HL-60 (cell line): ENCODE results near the gene MCUB.

Experiments used
- DNase-seq, 2 experiments: peaks; one replicate each; pipeline ENCODE4 v3.0.0-alpha.2; 2010 to 2020; ENCODE audit warnings: low read depth in 1 of 2, low spot score in 1 of 2
- H3K27ac ChIP-seq: fragments of 250-450 bp; sonication (Bioruptor Pico); replicated peaks from 2 replicates; pipeline ENCODE4 v1.5.1; 2020; ENCODE audit warnings: mild to moderate bottlenecking, moderate library complexity
- H3K27me3 ChIP-seq: fragments of 250-450 bp; sonication (Bioruptor Pico); 2 replicates; pipeline ENCODE4 v1.5.1; 2021; ENCODE audit warnings: mild to moderate bottlenecking, moderate library complexity; ENCODE audit not compliant: insufficient read depth, poor library complexity, severe bottlenecking
- H3K4me3 ChIP-seq: replicated peaks from 2 replicates; pipeline ENCODE4 v1.5.1; 2011; ENCODE audit warnings: mild to moderate bottlenecking, control low read depth, low read length; ENCODE audit not compliant: insufficient read depth
- GABPA ChIP-seq: IDR thresholded peaks from 2 replicates; pipeline ENCODE4 v1.6.1; 2012; ENCODE audit warnings: low read depth
- POLR2AphosphoS5 ChIP-seq: IDR thresholded peaks from 2 replicates; pipeline ENCODE4 v1.6.1; 2012; ENCODE audit warnings: low read depth
- SPI1 ChIP-seq: IDR thresholded peaks from 2 replicates; pipeline ENCODE4 v1.6.1; 2012; ENCODE audit warnings: low read depth, mild to moderate bottlenecking, borderline replicate concordance
- TF ChIP-seq, protein P1 (sequence below): IDR thresholded peaks from 2 replicates; pipeline ENCODE4 v1.6.1; 2012; ENCODE audit warnings: low read depth; ENCODE audit not compliant: insufficient replicate concordance
- TF ChIP-seq, protein P2 (sequence below): IDR thresholded peaks from one replicate; pipeline ENCODE4 v1.5.1; 2011; ENCODE audit warnings: low read length, control low read depth, inconsistent platforms; ENCODE audit not compliant: insufficient read depth

Gene MCUB

DNA sequence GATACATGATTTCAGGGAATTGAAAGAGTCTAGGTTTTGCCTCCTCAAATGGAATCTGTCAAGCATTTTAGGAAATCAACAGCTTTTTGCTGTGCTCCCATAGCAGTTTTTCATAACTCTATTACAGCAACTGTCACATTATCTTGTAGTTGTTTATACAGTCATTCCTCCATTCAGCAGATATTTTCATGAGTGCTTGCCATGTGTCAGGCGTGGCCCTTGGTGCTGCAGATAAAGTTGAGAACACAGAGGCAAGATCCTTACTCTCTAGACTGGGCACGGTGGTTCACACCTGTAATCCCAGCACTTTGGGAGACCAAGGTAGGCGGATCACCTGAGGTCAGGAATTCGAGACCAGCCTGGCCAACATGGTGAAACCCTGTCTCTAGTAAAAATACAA is 67.3 kb downstream of the MCUB start:
- TF ChIP-seq, protein P1, sequence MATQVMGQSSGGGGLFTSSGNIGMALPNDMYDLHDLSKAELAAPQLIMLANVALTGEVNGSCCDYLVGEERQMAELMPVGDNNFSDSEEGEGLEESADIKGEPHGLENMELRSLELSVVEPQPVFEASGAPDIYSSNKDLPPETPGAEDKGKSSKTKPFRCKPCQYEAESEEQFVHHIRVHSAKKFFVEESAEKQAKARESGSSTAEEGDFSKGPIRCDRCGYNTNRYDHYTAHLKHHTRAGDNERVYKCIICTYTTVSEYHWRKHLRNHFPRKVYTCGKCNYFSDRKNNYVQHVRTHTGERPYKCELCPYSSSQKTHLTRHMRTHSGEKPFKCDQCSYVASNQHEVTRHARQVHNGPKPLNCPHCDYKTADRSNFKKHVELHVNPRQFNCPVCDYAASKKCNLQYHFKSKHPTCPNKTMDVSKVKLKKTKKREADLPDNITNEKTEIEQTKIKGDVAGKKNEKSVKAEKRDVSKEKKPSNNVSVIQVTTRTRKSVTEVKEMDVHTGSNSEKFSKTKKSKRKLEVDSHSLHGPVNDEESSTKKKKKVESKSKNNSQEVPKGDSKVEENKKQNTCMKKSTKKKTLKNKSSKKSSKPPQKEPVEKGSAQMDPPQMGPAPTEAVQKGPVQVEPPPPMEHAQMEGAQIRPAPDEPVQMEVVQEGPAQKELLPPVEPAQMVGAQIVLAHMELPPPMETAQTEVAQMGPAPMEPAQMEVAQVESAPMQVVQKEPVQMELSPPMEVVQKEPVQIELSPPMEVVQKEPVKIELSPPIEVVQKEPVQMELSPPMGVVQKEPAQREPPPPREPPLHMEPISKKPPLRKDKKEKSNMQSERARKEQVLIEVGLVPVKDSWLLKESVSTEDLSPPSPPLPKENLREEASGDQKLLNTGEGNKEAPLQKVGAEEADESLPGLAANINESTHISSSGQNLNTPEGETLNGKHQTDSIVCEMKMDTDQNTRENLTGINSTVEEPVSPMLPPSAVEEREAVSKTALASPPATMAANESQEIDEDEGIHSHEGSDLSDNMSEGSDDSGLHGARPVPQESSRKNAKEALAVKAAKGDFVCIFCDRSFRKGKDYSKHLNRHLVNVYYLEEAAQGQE: no peak
- TF ChIP-seq POLR2AphosphoS5 (no peak), SPI1 (no peak), GABPA (no peak)
- TF ChIP-seq, protein P2, sequence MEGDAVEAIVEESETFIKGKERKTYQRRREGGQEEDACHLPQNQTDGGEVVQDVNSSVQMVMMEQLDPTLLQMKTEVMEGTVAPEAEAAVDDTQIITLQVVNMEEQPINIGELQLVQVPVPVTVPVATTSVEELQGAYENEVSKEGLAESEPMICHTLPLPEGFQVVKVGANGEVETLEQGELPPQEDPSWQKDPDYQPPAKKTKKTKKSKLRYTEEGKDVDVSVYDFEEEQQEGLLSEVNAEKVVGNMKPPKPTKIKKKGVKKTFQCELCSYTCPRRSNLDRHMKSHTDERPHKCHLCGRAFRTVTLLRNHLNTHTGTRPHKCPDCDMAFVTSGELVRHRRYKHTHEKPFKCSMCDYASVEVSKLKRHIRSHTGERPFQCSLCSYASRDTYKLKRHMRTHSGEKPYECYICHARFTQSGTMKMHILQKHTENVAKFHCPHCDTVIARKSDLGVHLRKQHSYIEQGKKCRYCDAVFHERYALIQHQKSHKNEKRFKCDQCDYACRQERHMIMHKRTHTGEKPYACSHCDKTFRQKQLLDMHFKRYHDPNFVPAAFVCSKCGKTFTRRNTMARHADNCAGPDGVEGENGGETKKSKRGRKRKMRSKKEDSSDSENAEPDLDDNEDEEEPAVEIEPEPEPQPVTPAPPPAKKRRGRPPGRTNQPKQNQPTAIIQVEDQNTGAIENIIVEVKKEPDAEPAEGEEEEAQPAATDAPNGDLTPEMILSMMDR: no peak
- H3K4me3 ChIP-seq: no peak overlapping the region
- no peak overlapping the region for H3K27ac ChIP-seq
- no peaks in the 10 kb centered on the region for H3K27me3 ChIP-seq
- DNase-seq: no peak

DNA sequence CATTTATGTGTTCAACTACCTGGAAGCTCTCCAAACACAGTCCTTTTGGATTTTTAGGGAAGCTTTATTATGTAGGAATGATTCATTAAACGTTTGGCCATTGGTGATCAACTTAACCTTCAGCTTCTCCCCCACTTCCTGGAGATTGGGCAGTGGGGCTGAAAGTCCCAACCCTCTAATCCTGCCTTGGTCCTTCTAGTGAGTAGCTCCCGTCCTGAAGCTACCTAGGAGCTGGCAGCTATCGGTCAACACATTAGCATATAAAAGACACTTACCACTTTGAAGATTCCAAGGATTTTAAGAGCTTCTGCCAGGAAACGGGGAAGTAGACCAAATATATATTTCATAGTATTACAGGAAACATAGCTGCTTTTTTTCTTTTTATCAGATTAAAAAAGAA is 69.7 kb downstream of the MCUB start:
- no peak for DNase-seq
- no peak overlapping the region for H3K27ac ChIP-seq
- no peak overlapping the region for H3K4me3 ChIP-seq
- TF ChIP-seq POLR2AphosphoS5 (no peak), GABPA (no peak), SPI1 (no peak)
- TF ChIP-seq, protein P2: no peak
- TF ChIP-seq, protein P1: no peak
- no peaks in the 10 kb centered on the region for H3K27me3 ChIP-seq

DNA sequence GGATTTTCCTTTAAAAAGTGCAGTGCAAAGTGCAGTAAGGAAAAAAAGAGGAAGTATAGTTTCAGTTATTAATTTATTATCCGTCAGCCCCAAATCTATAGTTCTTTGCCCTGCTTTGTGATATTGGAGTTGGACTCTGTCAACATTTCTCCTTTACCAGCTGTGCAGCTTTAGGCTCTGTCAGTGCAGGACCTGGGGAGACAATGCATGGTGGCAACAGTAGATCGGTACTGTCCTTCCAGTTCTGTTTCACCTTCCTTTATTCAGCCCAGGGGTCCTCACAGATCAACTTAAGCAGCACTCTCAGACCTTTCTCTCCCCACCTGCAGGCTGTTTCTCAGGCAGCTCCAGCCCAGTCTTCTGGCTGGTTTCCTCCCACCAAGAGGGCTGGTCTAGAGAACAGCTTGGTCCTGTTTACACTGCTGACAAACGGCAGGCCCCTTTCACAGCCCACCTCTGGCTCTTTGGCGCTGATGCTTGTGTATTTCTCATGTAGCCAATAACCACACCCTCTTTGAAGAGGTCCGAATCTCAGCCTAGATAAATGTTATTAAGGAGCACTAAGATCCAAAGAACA is 71.6 kb downstream of the MCUB start:
- Histone ChIP-seq H3K4me3 (no peak overlapping the region), H3K27ac (no peak overlapping the region), H3K27me3 (no peaks in the 10 kb centered on the region)
- no peak for TF ChIP-seq GABPA
- TF ChIP-seq SPI1: no peak
- TF ChIP-seq, protein P2: no peak
- TF ChIP-seq, protein P1: no peak
- TF ChIP-seq POLR2AphosphoS5: no peak
- no peak for DNase-seq
